ENCODE measurements around the gene C6orf163. TPM values are rescaled to one million over a fixed set of nuclear protein-coding genes. Genes with fewer than 3 reads are reported as not detected.

The C6orf163 gene
- total RNA-seq, 1 experiment from 2014 or later = 1.5 TPM

DNA sequence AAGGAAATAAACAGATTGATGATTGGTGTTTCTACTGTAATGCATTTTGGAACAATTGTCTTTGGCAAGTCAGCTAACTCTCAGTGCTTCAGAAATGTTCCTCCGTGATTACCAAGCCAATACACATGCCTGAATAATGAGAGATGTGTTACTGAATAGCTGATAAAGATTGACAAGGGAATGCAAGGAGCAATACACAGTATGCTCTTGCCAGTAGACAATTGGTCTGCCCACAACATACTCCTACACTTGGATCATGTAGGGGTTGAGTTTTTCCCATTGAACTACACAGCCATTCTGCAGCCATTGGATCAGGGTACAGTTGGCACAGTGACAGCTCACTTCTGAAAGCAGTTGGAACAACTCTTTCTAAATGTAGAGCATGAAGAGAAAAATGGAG lies 9.9 kb upstream of the C6orf163 start:
- ChIA-PET RAD21 (ENCODE audit: low non-redundant PET in 1 of 2, low total read pairs in 2 of 2, uncharacterized antibody in 2 of 2, unreplicated experiment in 2 of 2) (no interaction called here), CTCF (no interaction called here), POLR2A (no interaction called here)
- Histone ChIP-seq H3K4me2 (ENCODE audit: low read length) (no peak overlapping the region), H3K9me2 (ENCODE audit: insufficient read depth) (no peaks in the 10 kb centered on the region), H3K36me3 (ENCODE audit: control insufficient read depth in 1 of 2, insufficient read depth in 2 of 2, low read length in 2 of 2) (no peaks in the 10 kb centered on the region), H3K4me1 (ENCODE audit: control insufficient read depth in 1 of 2, insufficient read depth in 2 of 2, low read length in 2 of 2) (no peaks in the 10 kb centered on the region), H3K79me2 (ENCODE audit: insufficient read depth, low read length) (peaks cover 13% of the 10 kb centered on the region; the same call in 1 of the 2 replicates), H2AFZ (ENCODE audit: low read depth, low read length, poor library complexity, severe bottlenecking) (no peak overlapping the region), H3K4me3 (replicated peaks in 1 of 2; ENCODE audit: low read depth in 1 of 2, low read length in 2 of 2) (no peak overlapping the region), H3K9me3 (ENCODE audit: control insufficient read depth in 1 of 2, insufficient read depth in 1 of 2, low read depth in 1 of 2, low read length in 2 of 2) (no peaks in the 10 kb centered on the region), H3K9ac (ENCODE audit: low read length) (no peak overlapping the region), H4K20me1 (ENCODE audit: insufficient read depth) (0 out of 2 replicates have a peak, but pooled peaks cover 3% of the 10 kb centered on the region), H3K27ac (ENCODE audit: low read depth, low read length) (no peak overlapping the region), H3K27me3 (ENCODE audit: insufficient read depth, low read length) (no peaks in the 10 kb centered on the region)
- intact Hi-C loops (cut with micrococcal nuclease) = no loop called here
- TF ChIP-seq EGR1 (IDR thresholded peaks at IDR 0.05; ENCODE audit: low read depth) (no peak), EZH2phosphoT487 (IDR thresholded peaks at IDR 0.05; ENCODE audit: borderline replicate concordance) (no peak), SRF (IDR thresholded peaks at IDR 0.05; ENCODE audit: low read depth) (no peak)
- DNase-seq (ENCODE audit: low read depth, low spot score) = no peak
- no TSS peak for BruUV-seq (replicated peaks)
- ATAC-seq = no peak

- intact Hi-C loops (cut with micrococcal nuclease) = no loop called here
- Histone ChIP-seq H4K20me1 (ENCODE audit: insufficient read depth) (0 out of 2 replicates have a peak, but pooled peaks cover under 1% of the 10 kb centered on the region), H3K4me1 (ENCODE audit: control insufficient read depth in 1 of 2, insufficient read depth in 2 of 2, low read length in 2 of 2) (no peaks in the 10 kb centered on the region), H3K4me2 (ENCODE audit: low read length) (no peak overlapping the region), H3K9ac (ENCODE audit: low read length) (no peak overlapping the region), H3K27me3 (ENCODE audit: insufficient read depth, low read length) (no peaks in the 10 kb centered on the region), H3K9me3 (ENCODE audit: control insufficient read depth in 1 of 2, insufficient read depth in 1 of 2, low read depth in 1 of 2, low read length in 2 of 2) (no peaks in the 10 kb centered on the region), H2AFZ (ENCODE audit: low read depth, low read length, poor library complexity, severe bottlenecking) (no peak overlapping the region), H3K27ac (ENCODE audit: low read depth, low read length) (no peak overlapping the region), H3K9me2 (ENCODE audit: insufficient read depth) (no peaks in the 10 kb centered on the region), H3K36me3 (ENCODE audit: control insufficient read depth in 1 of 2, insufficient read depth in 2 of 2, low read length in 2 of 2) (no peaks in the 10 kb centered on the region), H3K4me3 (replicated peaks in 1 of 2; ENCODE audit: low read depth in 1 of 2, low read length in 2 of 2) (no peak overlapping the region), H3K79me2 (ENCODE audit: insufficient read depth, low read length) (peaks cover 6% of the 10 kb centered on the region; the same call in 1 of the 2 replicates)
- no peak for DNase-seq (ENCODE audit: low read depth, low spot score)
- ChIA-PET RAD21 (ENCODE audit: low non-redundant PET in 1 of 2, low total read pairs in 2 of 2, uncharacterized antibody in 2 of 2, unreplicated experiment in 2 of 2) (no interaction called here), CTCF (no interaction called here), POLR2A (interaction anchor here (0.7 kb wide), 1 partner anchor 1906 kb away, joined by 3 read pairs; no protein-coding TSS in a partner anchor)
- ATAC-seq = no peak
- TF ChIP-seq ZFX (IDR thresholded peaks at IDR 0.05) (no peak), EGR1 (IDR thresholded peaks at IDR 0.05; ENCODE audit: low read depth) (no peak), FOSL1 (IDR thresholded peaks at IDR 0.05; ENCODE audit: low read depth) (no peak), SIN3A (IDR thresholded peaks at IDR 0.05; ENCODE audit: low read depth) (no peak), CBX3 (IDR thresholded peaks at IDR 0.05; ENCODE audit: low read depth) (no peak), TCF7L2 (IDR thresholded peaks at IDR 0.05; ENCODE audit: borderline replicate concordance, extremely low read depth, insufficient read depth, insufficient read length) (no peak), SP1 (IDR thresholded peaks at IDR 0.05; ENCODE audit: low read depth) (no peak), YY1 (IDR thresholded peaks at IDR 0.05; ENCODE audit: extremely low read depth, insufficient replicate concordance, low read depth, low read length) (no peak), POLR2A (IDR thresholded peaks at IDR 0.05; ENCODE audit: borderline replicate concordance, extremely low read depth, insufficient read depth, insufficient read length) (no peak), ELF1 (IDR thresholded peaks at IDR 0.05; ENCODE audit: borderline replicate concordance, low read depth) (no peak), ZNF274 (IDR thresholded peaks at IDR 0.05; ENCODE audit: low read depth, low read length) (no peak), RAD21 (IDR thresholded peaks at IDR 0.05; ENCODE audit: low read depth) (no peak), EZH2phosphoT487 (IDR thresholded peaks at IDR 0.05; ENCODE audit: borderline replicate concordance) (no peak)
- TF ChIP-seq, protein P1, sequence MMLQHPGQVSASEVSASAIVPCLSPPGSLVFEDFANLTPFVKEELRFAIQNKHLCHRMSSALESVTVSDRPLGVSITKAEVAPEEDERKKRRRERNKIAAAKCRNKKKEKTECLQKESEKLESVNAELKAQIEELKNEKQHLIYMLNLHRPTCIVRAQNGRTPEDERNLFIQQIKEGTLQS (IDR thresholded peaks at IDR 0.05) = no peak
- no TSS peak for BruUV-seq (replicated peaks)
Observed at GRCh38 chr6:87336367-87336766, 8.2 kb upstream of the C6orf163 start.
